CD14-positive monocyte (primary cell): ENCODE data around the gene EZH1. TPM values are rescaled to one million over a fixed set of nuclear protein-coding genes. Genes with fewer than 3 reads are reported as not detected.
A peak's percentile ranks its signal among the peaks of the same experiment; 100 is the strongest.
"Not testable (repeated sequence)": the region's sequence is repeated elsewhere in the genome, so short reads cannot be mapped to it uniquely, and the experiment has no call there.

Experiments
- DNase-seq, 3 donors: peaks; one replicate each; pipeline ENCODE4 v3.0.0-alpha.2; 2011 to 2022
- H2AFZ ChIP-seq: 2 replicates; pipeline ENCODE4 v1.6.0; 2012; ENCODE audit warnings: mild to moderate bottlenecking, low read depth, low read length, inconsistent platforms; ENCODE audit not compliant: insufficient read depth, poor library complexity, severe bottlenecking
- H3K27ac ChIP-seq, 2 donors: 1 replicate in 1 of 2; 2 replicates in 1 of 2; pipeline ENCODE4 v1.5.1; 2012 to 2013; ENCODE audit warnings: low read length in 2 of 2, control low read depth in 1 of 2, inconsistent platforms in 1 of 2, low read depth in 1 of 2, mild to moderate bottlenecking in 1 of 2
- H3K27me3 ChIP-seq, 2 donors: one replicate each; pipeline versions ENCODE4 v1.6.0 to v1.6.1; 2011 to 2013; ENCODE audit warnings: low read length in 2 of 2; ENCODE audit not compliant: control insufficient read depth in 2 of 2, insufficient read depth in 2 of 2
- H3K36me3 ChIP-seq, 2 donors: replicated peaks in 1 of 2; 1 replicate in 1 of 2; 2 replicates in 1 of 2; pipeline versions ENCODE4 v1.5.1 to v1.6.1; 2012 to 2013; ENCODE audit warnings: low read length in 2 of 2, control low read depth in 1 of 2, inconsistent platforms in 1 of 2, mild to moderate bottlenecking in 1 of 2; ENCODE audit not compliant: insufficient read depth in 2 of 2, control insufficient read depth in 1 of 2
- H3K4me1 ChIP-seq, 2 donors: 1 replicate in 1 of 2; 2 replicates in 1 of 2; pipeline versions ENCODE4 v1.5.1 to v1.6.1; 2012 to 2013; ENCODE audit warnings: low read length in 2 of 2, control low read depth in 1 of 2, inconsistent platforms in 1 of 2, mild to moderate bottlenecking in 1 of 2, moderate library complexity in 1 of 2; ENCODE audit not compliant: insufficient read depth in 2 of 2, control insufficient read depth in 1 of 2
- H3K4me2 ChIP-seq: replicated peaks from 2 replicates; pipeline ENCODE3; 2012; ENCODE audit warnings: low read length, moderate library complexity, mild to moderate bottlenecking; ENCODE audit not compliant: poor library complexity, severe bottlenecking; ENCODE audit errors: extremely low read depth
- H3K4me3 ChIP-seq, 3 experiments: fragments of 200-600 bp in 1 of 3; sonication (generic) in 1 of 3; replicated peaks in 1 of 3; 1 replicate in 2 of 3; 2 replicates in 1 of 3; pipeline ENCODE4 v1.5.1; 2011 to 2013; ENCODE audit warnings: low read length in 3 of 3, mild to moderate bottlenecking in 3 of 3, control low read depth in 2 of 3, low read depth in 2 of 3, inconsistent platforms in 1 of 3, moderate library complexity in 1 of 3
- H3K79me2 ChIP-seq: 2 replicates; pipeline ENCODE4 v1.6.0; 2012; ENCODE audit warnings: mild to moderate bottlenecking, control low read depth, inconsistent platforms, low read length, moderate library complexity; ENCODE audit not compliant: insufficient read depth
- H3K9ac ChIP-seq: 2 replicates; pipeline ENCODE4 v1.6.0; 2017; ENCODE audit warnings: low read length, mild to moderate bottlenecking; ENCODE audit not compliant: insufficient read depth, poor library complexity, severe bottlenecking
- H3K9me3 ChIP-seq, 2 donors: replicated peaks in 1 of 2; 1 replicate in 1 of 2; 2 replicates in 1 of 2; pipeline versions ENCODE4 v1.5.1 to v1.6.1; 2012 to 2013; ENCODE audit warnings: low read length in 2 of 2, control low read depth in 1 of 2; ENCODE audit not compliant: control insufficient read depth in 1 of 2, insufficient read depth in 1 of 2
- H4K20me1 ChIP-seq: 2 replicates; pipeline ENCODE4 v1.6.0; 2012; ENCODE audit warnings: mild to moderate bottlenecking, low read length, control low read depth, moderate library complexity; ENCODE audit not compliant: insufficient read depth
- H3K27ac Mint-ChIP-seq, 7 donors: one replicate each; pipeline ENCODE4 v1.8.0; 2020; ENCODE audit warnings: mild to moderate bottlenecking in 7 of 7, mixed read lengths in 7 of 7, moderate library complexity in 6 of 7, inconsistent platforms in 2 of 7
- H3K27me3 Mint-ChIP-seq, 3 donors: one replicate each; pipeline ENCODE4 v1.8.0; 2021 to 2022; ENCODE audit warnings: low read depth in 3 of 3, mild to moderate bottlenecking in 3 of 3, mixed read lengths in 3 of 3, moderate library complexity in 3 of 3, inconsistent platforms in 1 of 3
- H3K36me3 Mint-ChIP-seq, 2 donors: one replicate each; pipeline ENCODE4 v1.8.0; 2020; ENCODE audit warnings: mixed read lengths in 2 of 2, inconsistent platforms in 1 of 2, mild to moderate bottlenecking in 1 of 2
- H3K4me1 Mint-ChIP-seq: one replicate; pipeline ENCODE4 v1.8.0; 2020; ENCODE audit warnings: mild to moderate bottlenecking, mixed read lengths
- H3K4me3 Mint-ChIP-seq, 2 donors: one replicate each; pipeline ENCODE4 v1.8.0; 2020; ENCODE audit warnings: mild to moderate bottlenecking in 2 of 2, mixed read lengths in 2 of 2, moderate library complexity in 1 of 2
- H3K9me3 Mint-ChIP-seq, 7 donors: one replicate each; pipeline ENCODE4 v1.8.0; 2020 to 2022; ENCODE audit warnings: mixed read lengths in 7 of 7, mild to moderate bottlenecking in 6 of 7, moderate library complexity in 6 of 7, inconsistent platforms in 2 of 7
- WGBS: methylation state at CpG from one replicate; pipeline ENCODE4 v1.1.5; 2013; ENCODE audit warnings: missing lambda C conversion rate; ENCODE audit not compliant: insufficient coverage; 5-methylcytosine and 5-hydroxymethylcytosine counted together
- intact Hi-C, 2 donors: fragments of 100-400 bp; cut with micrococcal nuclease; formaldehyde crosslinking; loops; one replicate each; pipeline versions ENCODE4 v1.15.0 to v1.15.1; 2023
- polyA plus RNA-seq, 3 donors: library from polyadenylated mRNA; depleted of rRNA in 1 of 3; unstranded in 2 of 3; stranded (reverse) in 1 of 3; fragments of 300-500 nt in 2 of 3; fragments of >200 nt in 1 of 3; fragmentation: Illumina TruSeq in 2 of 3; gene quantifications; 1 replicate in 2 of 3; 2 replicates in 1 of 3; pipeline ENCODE4 v1.2.3, GENCODE V29; 2012 to 2021
- TF ChIP-seq, protein P1 (sequence below): fragments of 200-600 bp; IDR thresholded peaks from one replicate; pipeline ENCODE4 v1.8.0; 2022; ENCODE audit warnings: antibody characterized with exemption, mild to moderate bottlenecking

EZH1 gene
- polyA plus RNA-seq, 3 donors = 12.3 to 169 (median 17.8) TPM

- Histone ChIP-seq H3K4me1 (peaks cover 3 to 5% of the 10 kb centered on the region in 2 donors), H3K9me3 (peaks cover 0 to 6% of the 10 kb centered on the region in 2 donors), H3K9ac (no peak overlapping the region), H3K27me3 (peaks cover 3 to 12% of the 10 kb centered on the region in 2 donors), H4K20me1 (no peaks in the 10 kb centered on the region), H3K4me2 (no peak overlapping the region), H3K4me3 (no peak overlapping the region), H3K36me3 (no peaks in the 10 kb centered on the region), H3K27ac (no peak overlapping the region), H3K79me2 (no peaks in the 10 kb centered on the region), H2AFZ (no peak overlapping the region)
- no peak for DNase-seq
- TF ChIP-seq, protein P1, sequence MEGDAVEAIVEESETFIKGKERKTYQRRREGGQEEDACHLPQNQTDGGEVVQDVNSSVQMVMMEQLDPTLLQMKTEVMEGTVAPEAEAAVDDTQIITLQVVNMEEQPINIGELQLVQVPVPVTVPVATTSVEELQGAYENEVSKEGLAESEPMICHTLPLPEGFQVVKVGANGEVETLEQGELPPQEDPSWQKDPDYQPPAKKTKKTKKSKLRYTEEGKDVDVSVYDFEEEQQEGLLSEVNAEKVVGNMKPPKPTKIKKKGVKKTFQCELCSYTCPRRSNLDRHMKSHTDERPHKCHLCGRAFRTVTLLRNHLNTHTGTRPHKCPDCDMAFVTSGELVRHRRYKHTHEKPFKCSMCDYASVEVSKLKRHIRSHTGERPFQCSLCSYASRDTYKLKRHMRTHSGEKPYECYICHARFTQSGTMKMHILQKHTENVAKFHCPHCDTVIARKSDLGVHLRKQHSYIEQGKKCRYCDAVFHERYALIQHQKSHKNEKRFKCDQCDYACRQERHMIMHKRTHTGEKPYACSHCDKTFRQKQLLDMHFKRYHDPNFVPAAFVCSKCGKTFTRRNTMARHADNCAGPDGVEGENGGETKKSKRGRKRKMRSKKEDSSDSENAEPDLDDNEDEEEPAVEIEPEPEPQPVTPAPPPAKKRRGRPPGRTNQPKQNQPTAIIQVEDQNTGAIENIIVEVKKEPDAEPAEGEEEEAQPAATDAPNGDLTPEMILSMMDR = no peak
- peak overlapping the region in 1 of 7 donors; percentile 46 for H3K27ac Mint-ChIP-seq
- H3K27me3 Mint-ChIP-seq = peaks cover 14 to 24% (median 19%) of the 10 kb centered on the region in 3 donors
- H3K4me1 Mint-ChIP-seq = peaks cover 6% of the 10 kb centered on the region
- 87% methylated on average over 14 of the region's 14 CpGs for WGBS
- H3K4me3 Mint-ChIP-seq = no peak overlapping the region
- intact Hi-C loops = no loop called here
- H3K36me3 Mint-ChIP-seq = peaks cover 20 to 28% of the 10 kb centered on the region in 2 donors
- peaks cover 0 to 6% (median 2%) of the 10 kb centered on the region in 7 donors for H3K9me3 Mint-ChIP-seq
Measured at GRCh38 chr17:42665581-42666001, 79.2 kb downstream of the EZH1 start.

DNA sequence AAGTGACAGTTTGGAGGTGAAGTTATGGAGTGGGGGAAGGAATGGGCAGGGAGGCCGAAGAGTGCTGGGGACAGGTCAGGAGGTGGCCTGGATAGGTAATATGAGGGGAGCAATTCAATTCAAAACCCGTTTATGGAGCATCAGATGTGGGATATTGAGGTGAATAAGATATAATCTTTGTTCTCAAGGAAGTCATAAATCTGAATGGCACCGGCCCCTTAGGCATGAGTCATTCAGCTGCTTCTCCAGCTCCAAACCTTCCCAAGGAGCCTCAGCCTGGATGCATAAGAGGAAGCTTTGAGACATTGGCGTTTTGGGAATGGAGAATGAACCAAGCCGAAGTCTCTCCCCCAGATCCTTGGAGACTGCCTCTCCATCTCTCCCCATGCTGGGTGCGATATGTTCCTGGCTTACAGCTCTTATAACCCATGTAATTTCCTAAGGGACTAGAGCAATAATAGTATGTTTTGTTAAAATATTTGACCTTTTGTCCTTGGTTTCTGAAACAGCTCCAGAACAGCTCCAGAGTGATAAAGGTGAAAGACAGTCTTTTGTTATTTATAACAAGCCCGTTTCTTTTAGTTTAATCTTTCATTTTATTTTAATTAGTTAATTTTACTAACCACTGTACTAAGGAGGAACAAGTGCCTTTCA, 84.0 kb downstream of the EZH1 start:
- H3K9ac ChIP-seq = no peak overlapping the region
- no peak overlapping the region for H3K27ac ChIP-seq
- 88% methylated on average over 1 of the region's 7 CpGs for WGBS
- H3K27ac Mint-ChIP-seq = no peak overlapping the region
- H3K4me1 ChIP-seq = peaks cover 11 to 13% of the 10 kb centered on the region in 2 donors
- no peaks in the 10 kb centered on the region for H3K79me2 ChIP-seq
- H2AFZ ChIP-seq = no peak overlapping the region
- no peak overlapping the region for H3K4me2 ChIP-seq
- H3K27me3 Mint-ChIP-seq = peaks cover 7 to 20% (median 9%) of the 10 kb centered on the region in 3 donors
- TF ChIP-seq, protein P1 = no peak
- H4K20me1 ChIP-seq = no peaks in the 10 kb centered on the region
- no peak overlapping the region for H3K4me3 Mint-ChIP-seq
- no peaks in the 10 kb centered on the region for H3K36me3 ChIP-seq
- no peaks in the 10 kb centered on the region for H3K9me3 ChIP-seq
- peaks cover 0 to 6% (median 3%) of the 10 kb centered on the region in 7 donors for H3K9me3 Mint-ChIP-seq
- intact Hi-C loops = no loop called here
- peaks cover 22% of the 10 kb centered on the region for H3K4me1 Mint-ChIP-seq
- H3K4me3 ChIP-seq = no peak overlapping the region
- H3K27me3 ChIP-seq = no peaks in the 10 kb centered on the region
- no peak for DNase-seq
- peaks cover 6 to 8% of the 10 kb centered on the region in 2 donors for H3K36me3 Mint-ChIP-seq

DNA sequence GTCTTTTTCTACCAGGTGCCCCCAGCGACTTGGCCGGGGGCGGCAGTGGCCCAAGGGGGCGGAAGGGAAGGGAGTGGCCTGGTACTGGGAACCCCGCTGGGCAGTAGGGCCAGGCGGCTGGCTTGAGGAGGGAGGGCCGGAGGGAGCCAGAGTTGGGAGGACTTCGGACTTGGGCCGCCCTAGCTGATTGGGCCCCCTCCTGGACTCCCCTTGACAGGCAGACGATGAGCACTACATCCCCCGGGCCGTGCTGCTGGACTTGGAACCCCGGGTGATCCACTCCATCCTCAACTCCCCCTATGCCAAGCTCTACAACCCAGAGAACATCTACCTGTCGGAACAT, 84.9 kb downstream of the EZH1 start:
- H3K27me3 ChIP-seq, H3K9me3 ChIP-seq, DNase-seq, H3K79me2 ChIP-seq, H3K4me3 ChIP-seq, intact Hi-C loops, H3K36me3 ChIP-seq, H4K20me1 ChIP-seq, H3K9me3 Mint-ChIP-seq, H3K27ac Mint-ChIP-seq, H3K9ac ChIP-seq, H3K27ac ChIP-seq, H3K36me3 Mint-ChIP-seq: not testable (repeated sequence)
- Histone ChIP-seq H3K4me2 (peak overlapping the region; percentile 90), H2AFZ (peak overlapping the region; percentile 89), H3K4me1 (peaks cover 11 to 13% of the 10 kb centered on the region in 2 donors)
- Mint-ChIP-seq H3K27me3 (peaks cover 9 to 20% (median 12%) of the 10 kb centered on the region in 3 donors), H3K4me3 (peak overlapping the region in 1 of 2 donors; percentile 89), H3K4me1 (peaks cover 23% of the 10 kb centered on the region)
- no CpG with 5 or more reads among the region's 14 CpGs for WGBS
